Upper lobe of left lung (tissue), 6 donors: ENCODE results near the gene BIRC6. TPM values are rescaled to one million over a fixed set of nuclear protein-coding genes. Genes with fewer than 3 reads are reported as not detected.

Source experiments
- ATAC-seq, 2 donors: fragments of 200-7000 bp; cut with Tn5 transposase; one replicate each; pipeline ENCODE4 v1.9.1; 2022; ENCODE audit warnings: mild to moderate bottlenecking in 2 of 2, moderate library complexity in 2 of 2; ENCODE audit not compliant: low FRiP score in 2 of 2
- DNase-seq, 2 donors: peaks; one replicate each; pipeline ENCODE4 v3.0.0-alpha.2; 2019 to 2020
- H3K27ac ChIP-seq, 4 donors: fragments of 200-600 bp; sonication (generic); one replicate each; pipeline ENCODE4 v1.5.1; 2016 to 2019
- H3K27me3 ChIP-seq, 4 donors: fragments of 200-600 bp; sonication (generic); one replicate each; pipeline ENCODE4 v1.5.1; 2017 to 2019
- H3K36me3 ChIP-seq, 4 donors: fragments of 200-600 bp; sonication (generic); one replicate each; pipeline ENCODE4 v1.5.1; 2016 to 2019
- H3K4me1 ChIP-seq, 4 donors: fragments of 200-600 bp; sonication (generic); one replicate each; pipeline ENCODE4 v1.5.1; 2018 to 2019
- H3K4me3 ChIP-seq, 4 donors: fragments of 200-600 bp; sonication (generic); one replicate each; pipeline ENCODE4 v1.5.1; 2017 to 2019; ENCODE audit warnings: mild to moderate bottlenecking in 2 of 4, moderate library complexity in 1 of 4
- H3K9me3 ChIP-seq, 4 donors: fragments of 200-600 bp; sonication (generic); one replicate each; pipeline ENCODE4 v1.5.1; 2018 to 2019
- EP300 ChIP-seq, 4 donors: sonication (generic); formaldehyde crosslinking; IDR thresholded peaks; one replicate each; pipeline ENCODE4 v1.5.1; 2017; ENCODE audit warnings: antibody characterized with exemption in 4 of 4, control low read depth in 2 of 4
- POLR2A ChIP-seq, 4 donors: fragments of 450-650 bp; IDR thresholded peaks; one replicate each; pipeline ENCODE4 v1.5.1; 2016 to 2017; ENCODE audit warnings: antibody characterized with exemption in 4 of 4, mild to moderate bottlenecking in 2 of 4
- POLR2AphosphoS5 ChIP-seq, 2 donors: sonication (generic); formaldehyde crosslinking; IDR thresholded peaks; one replicate each; pipeline ENCODE4 v1.5.1; 2017; ENCODE audit warnings: antibody characterized with exemption in 2 of 2
- WGBS, 2 donors: methylation state at CpG; one replicate each; pipeline ENCODE4 v1.1.5; 2017 to 2018; 5-methylcytosine and 5-hydroxymethylcytosine counted together
- total RNA-seq, 6 donors: library from RNA; depleted of rRNA in 4 of 6; stranded (reverse); fragments of >200 nt in 4 of 6; gene quantifications; one replicate each; pipeline versions ENCODE4 v1.1.0 to v1.2.1, GENCODE V29; 2016 to 2021
- TF ChIP-seq, protein P1 (sequence below), 6 experiments: fragments of 450-650 bp in 4 of 6; fragments of 200-600 bp in 2 of 6; sonication (generic) in 2 of 6; IDR thresholded peaks; one replicate each; pipeline ENCODE4 v1.5.1; 2016 to 2019; ENCODE audit warnings: antibody characterized with exemption in 6 of 6
- donor health status: DM: no; HTN: no; CAD: no; lungs with moderate emphysema.
- donor health status: DM: no; HTN: yes; CAD: no; lungs with severe emphysema.

The BIRC6 gene
- total RNA-seq, 6 donors from 2014 or later: 60.4 to 198 (median 101) TPM

DNA sequence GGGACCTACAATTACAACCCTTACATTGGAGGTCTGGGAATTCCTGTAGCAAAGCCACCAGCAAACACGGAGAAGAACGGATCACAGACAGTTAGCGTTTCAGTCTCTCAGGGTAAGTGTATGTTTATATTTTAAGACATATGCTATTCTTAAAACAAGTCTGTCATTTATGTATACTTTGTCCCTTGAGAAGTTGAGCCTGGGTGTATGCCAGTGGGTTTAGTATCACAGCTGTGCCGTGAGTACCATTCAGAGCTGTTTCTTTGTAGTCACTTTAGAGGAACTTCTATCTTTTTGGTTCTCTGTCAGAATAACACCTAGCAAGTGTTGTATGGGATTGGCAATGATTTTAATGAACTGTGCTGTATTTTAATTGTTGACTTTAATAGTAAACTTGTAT, 125.6 kb downstream of the BIRC6 start:
- H3K36me3 ChIP-seq: peaks cover 11 to 89% (median 51%) of the 10 kb centered on the region in 4 donors
- WGBS, 2 donors: 61 to 67% methylated on average over 4 of the region's 4 CpGs
- no peak for DNase-seq

DNA sequence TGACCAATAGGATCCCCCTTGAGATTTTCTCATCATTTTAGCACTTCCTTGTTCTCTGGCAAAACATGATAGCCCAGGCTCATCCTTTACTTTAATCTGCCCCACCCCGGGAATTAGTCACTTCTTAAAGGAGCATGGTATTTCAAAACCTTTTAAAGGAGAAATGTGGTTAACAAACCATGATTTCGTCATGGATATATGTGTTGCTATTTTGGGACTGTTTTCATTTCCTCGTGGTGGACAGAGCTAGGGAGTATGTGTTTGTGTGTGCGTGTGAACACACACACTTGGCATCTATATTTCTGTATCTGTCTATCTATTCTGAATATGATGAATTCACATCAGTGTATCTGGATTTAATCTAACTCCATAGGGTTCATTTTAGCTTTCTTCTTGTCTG, 128.1 kb downstream of the BIRC6 start:
- ATAC-seq: peak; percentile 43 to 92
- DNase-seq: peak in 1 of 2 donors; percentile 27

More for the DNA sequence above, 125.6 kb downstream of the BIRC6 start:
- H3K4me1 ChIP-seq: no peaks in the 10 kb centered on the region
- TF ChIP-seq POLR2A (IDR thresholded peaks at IDR 0.05) (no peak), EP300 (IDR thresholded peaks at IDR 0.05) (no peak), POLR2AphosphoS5 (IDR thresholded peaks at IDR 0.05) (no peak)
- TF ChIP-seq, protein P1, sequence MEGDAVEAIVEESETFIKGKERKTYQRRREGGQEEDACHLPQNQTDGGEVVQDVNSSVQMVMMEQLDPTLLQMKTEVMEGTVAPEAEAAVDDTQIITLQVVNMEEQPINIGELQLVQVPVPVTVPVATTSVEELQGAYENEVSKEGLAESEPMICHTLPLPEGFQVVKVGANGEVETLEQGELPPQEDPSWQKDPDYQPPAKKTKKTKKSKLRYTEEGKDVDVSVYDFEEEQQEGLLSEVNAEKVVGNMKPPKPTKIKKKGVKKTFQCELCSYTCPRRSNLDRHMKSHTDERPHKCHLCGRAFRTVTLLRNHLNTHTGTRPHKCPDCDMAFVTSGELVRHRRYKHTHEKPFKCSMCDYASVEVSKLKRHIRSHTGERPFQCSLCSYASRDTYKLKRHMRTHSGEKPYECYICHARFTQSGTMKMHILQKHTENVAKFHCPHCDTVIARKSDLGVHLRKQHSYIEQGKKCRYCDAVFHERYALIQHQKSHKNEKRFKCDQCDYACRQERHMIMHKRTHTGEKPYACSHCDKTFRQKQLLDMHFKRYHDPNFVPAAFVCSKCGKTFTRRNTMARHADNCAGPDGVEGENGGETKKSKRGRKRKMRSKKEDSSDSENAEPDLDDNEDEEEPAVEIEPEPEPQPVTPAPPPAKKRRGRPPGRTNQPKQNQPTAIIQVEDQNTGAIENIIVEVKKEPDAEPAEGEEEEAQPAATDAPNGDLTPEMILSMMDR (IDR thresholded peaks at IDR 0.05): no peak
- no peak for ATAC-seq
- H3K27ac ChIP-seq: no peak overlapping the region
- no peak overlapping the region for H3K4me3 ChIP-seq
- no peaks in the 10 kb centered on the region for H3K9me3 ChIP-seq
- no peaks in the 10 kb centered on the region for H3K27me3 ChIP-seq

DNA sequence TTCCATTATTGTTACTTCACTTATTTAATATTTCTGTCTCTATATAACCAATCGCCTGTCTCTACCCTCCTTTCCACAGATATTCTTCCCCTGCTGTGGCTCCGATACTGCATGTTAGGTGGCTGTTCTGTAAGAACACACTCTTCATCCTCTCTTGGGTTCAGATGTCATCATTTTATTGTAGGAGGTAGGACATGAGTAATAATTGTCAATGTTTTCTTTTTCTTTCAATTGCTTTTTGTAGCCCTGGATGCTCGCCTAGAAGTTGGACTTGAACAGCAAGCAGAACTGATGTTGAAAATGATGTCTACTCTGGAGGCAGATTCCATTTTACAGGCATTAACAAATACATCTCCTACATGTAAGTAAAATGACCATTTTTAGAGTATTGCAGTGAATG, 128.6 kb downstream of the BIRC6 start:
- WGBS, 2 donors: 93 to 97% methylated on average over 3 of the region's 3 CpGs
- H3K4me3 ChIP-seq: no peak overlapping the region
- no peaks in the 10 kb centered on the region for H3K9me3 ChIP-seq
- ATAC-seq (no peak), DNase-seq (no peak)
- no peak for TF ChIP-seq POLR2A (IDR thresholded peaks at IDR 0.05)
- TF ChIP-seq, protein P1 (IDR thresholded peaks at IDR 0.05): no peak
- no peaks in the 10 kb centered on the region for H3K4me1 ChIP-seq
- H3K36me3 ChIP-seq: peaks cover 16 to 91% (median 45%) of the 10 kb centered on the region in 4 donors
- no peaks in the 10 kb centered on the region for H3K27me3 ChIP-seq
- no peak overlapping the region for H3K27ac ChIP-seq

More for the DNA sequence above, 128.1 kb downstream of the BIRC6 start:
- no peaks in the 10 kb centered on the region for H3K27me3 ChIP-seq
- TF ChIP-seq POLR2AphosphoS5 (IDR thresholded peaks at IDR 0.05) (peak in 1 of 2 donors; percentile 11), EP300 (IDR thresholded peaks at IDR 0.05) (peak in 1 of 4 donors; percentile 49), POLR2A (IDR thresholded peaks at IDR 0.05) (no peak)
- TF ChIP-seq, protein P1 (IDR thresholded peaks at IDR 0.05): no peak
- H3K9me3 ChIP-seq: no peaks in the 10 kb centered on the region
- H3K4me1 ChIP-seq: no peaks in the 10 kb centered on the region
- WGBS, 2 donors: 42 to 49% methylated on average over 4 of the region's 4 CpGs
- H3K27ac ChIP-seq: no peak overlapping the region
- no peak overlapping the region for H3K4me3 ChIP-seq
- H3K36me3 ChIP-seq: peaks cover 16 to 90% (median 42%) of the 10 kb centered on the region in 4 donors

DNA sequence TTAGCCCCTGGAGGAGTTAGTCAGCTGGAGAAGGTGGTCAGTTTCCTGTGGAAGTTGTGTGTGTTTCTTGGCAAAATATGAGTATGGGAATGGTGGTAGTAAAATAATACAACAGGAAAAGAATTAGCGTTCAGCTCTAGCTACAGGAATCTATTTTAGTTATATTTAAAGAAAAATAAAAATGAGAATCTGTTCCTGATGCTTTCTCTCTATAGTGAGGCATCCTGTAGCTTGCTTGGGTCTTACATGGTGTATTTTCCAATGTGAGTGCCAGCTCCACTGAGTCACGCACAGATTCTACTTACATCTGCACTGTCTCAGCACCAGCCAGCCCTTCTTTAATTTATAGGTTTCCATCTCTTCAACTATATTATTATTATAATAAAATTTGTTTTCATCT, 132.2 kb downstream of the BIRC6 start:
- H3K36me3 ChIP-seq: peaks cover 5 to 79% (median 23%) of the 10 kb centered on the region in 4 donors
- H3K27me3 ChIP-seq: no peaks in the 10 kb centered on the region
- H3K9me3 ChIP-seq: no peaks in the 10 kb centered on the region
- H3K27ac ChIP-seq: no peak overlapping the region
- no peak for DNase-seq
- WGBS, 2 donors: 90 to 92% methylated on average over 2 of the region's 2 CpGs
- no peak for ATAC-seq
- TF ChIP-seq POLR2A (IDR thresholded peaks at IDR 0.05) (no peak), EP300 (IDR thresholded peaks at IDR 0.05) (no peak), POLR2AphosphoS5 (IDR thresholded peaks at IDR 0.05) (no peak)
- TF ChIP-seq, protein P1 (IDR thresholded peaks at IDR 0.05): no peak
- H3K4me1 ChIP-seq: no peaks in the 10 kb centered on the region
- no peak overlapping the region for H3K4me3 ChIP-seq

DNA sequence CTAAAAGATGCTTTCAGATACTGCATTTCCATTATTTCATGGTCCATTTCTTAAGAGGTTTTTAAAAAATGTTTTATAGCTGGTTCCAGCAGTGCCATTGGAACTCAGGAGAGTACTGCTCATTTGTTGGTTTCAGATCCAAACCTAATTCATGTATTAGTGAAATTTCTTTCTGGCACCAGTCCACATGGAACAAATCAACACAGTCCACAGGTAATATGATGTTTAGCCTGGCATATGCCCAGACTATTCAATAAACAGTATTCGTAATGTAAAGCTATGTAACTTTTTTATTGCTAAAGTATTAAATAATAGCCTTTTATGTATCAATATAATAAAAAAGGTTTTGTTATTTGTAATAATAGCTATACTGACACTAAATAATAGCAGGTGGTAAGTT, 134.5 kb downstream of the BIRC6 start:
- Histone ChIP-seq H3K4me1 (no peaks in the 10 kb centered on the region), H3K36me3 (peaks cover 5 to 84% (median 12%) of the 10 kb centered on the region in 4 donors), H3K27ac (no peak overlapping the region), H3K4me3 (no peak overlapping the region), H3K27me3 (no peaks in the 10 kb centered on the region), H3K9me3 (no peaks in the 10 kb centered on the region)
- ATAC-seq (no peak), DNase-seq (no peak)
- TF ChIP-seq EP300 (IDR thresholded peaks at IDR 0.05) (no peak), POLR2A (IDR thresholded peaks at IDR 0.05) (no peak), POLR2AphosphoS5 (IDR thresholded peaks at IDR 0.05) (no peak)
- TF ChIP-seq, protein P1 (IDR thresholded peaks at IDR 0.05): no peak
- WGBS, 2 donors: 97% methylated on average over 1 of the region's 1 CpG
